OCI-M1 (cell line): ENCODE measurements around the gene TJP2.

ENCODE experiments used
- DNase-seq: peaks from one replicate; lab custom pipeline; 2025; lab: John Stamatoyannopoulos, UW

TJP2 gene

DNA sequence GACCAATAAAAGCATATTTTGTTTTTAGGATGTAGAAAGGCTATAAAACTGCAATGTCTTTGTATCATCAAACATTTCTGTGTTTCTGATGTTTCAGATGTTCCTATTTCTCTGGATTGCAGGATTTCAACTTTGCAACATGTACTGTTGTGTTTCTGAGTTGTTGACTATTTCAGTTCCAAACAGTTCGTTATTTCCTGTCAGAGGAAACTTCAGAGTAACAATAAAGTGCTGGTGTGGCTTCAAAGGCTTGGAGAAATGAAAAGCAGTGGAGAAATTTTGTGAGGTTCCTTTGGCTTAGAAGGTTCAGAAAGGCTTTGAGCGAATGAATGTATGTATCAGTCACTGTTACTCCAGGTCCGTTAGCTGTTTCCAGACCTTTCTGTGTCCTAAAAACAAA is 17.2 kb downstream of the TJP2 start:
- no peak for DNase-seq

DNA sequence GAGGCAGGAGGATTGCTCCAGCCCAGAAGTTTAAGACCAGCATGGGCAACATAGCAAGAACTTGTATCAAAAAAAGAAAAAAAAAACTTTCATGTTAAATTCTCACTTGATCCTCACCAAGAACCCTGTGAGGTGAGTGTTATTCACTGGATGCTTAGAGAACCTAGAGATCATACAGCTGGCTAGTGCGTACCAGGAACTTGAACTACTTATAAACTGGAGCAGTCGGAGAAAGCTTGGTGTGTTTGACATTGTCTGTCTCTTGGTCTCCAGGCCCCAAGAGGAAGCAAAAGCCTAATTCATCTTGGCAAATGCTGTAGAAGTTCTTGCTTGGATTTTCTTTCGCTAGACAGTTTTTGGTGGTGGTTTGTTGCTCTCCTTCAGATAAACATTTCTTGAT is 18.1 kb downstream of the TJP2 start:
- DNase-seq = no peak

DNA sequence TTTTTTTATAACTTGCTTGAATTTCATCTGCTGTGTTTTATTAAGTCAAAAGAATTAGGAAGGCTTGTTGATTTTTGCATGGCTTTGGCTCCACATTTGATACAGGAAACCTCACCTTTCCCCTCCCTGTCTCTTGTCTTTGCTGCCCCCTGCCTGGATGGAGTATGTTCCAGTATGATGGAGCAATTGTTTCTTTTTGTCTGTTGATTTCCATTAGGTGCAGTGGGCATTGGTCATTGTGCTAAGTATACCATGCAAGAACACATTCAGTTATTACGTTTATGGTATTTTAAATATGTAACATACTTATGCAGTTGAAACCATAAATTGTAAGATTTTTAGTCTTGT is 19.6 kb downstream of the TJP2 start:
- peak; percentile 57 for DNase-seq

DNA sequence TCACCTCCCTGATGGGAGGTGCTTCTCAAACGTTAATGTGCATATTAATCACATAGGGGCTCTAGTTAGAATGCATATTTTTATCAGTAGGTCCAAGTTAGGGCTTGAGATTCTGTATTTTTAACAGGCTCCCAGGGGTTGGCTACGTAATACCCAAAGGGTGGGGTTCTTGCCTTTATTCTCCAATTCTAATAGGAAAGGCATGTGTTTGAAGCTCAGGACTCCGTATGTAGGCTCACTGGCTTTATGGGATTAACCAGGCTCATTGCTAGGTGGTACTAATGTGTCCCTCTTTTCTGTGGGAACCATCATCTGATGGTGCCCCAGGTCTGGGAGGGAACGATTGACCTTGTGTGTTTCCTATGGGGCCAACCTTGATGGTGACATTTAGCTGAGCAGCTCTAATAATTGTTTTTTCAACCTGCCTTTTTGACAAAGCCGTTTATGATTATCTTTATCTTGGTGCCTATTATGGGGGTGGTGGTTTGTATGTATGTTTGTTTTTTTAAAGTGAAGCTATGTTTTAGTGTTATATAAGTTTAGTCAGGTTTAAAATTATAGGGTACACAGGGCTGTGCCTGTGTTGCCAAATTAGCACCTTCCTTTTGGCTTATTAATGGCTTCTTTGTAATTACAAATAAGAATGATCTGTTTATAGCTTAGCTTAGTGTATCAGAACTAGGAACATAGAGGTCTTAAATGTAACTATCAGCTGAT is 20.8 kb downstream of the TJP2 start:
- DNase-seq = no peak

DNA sequence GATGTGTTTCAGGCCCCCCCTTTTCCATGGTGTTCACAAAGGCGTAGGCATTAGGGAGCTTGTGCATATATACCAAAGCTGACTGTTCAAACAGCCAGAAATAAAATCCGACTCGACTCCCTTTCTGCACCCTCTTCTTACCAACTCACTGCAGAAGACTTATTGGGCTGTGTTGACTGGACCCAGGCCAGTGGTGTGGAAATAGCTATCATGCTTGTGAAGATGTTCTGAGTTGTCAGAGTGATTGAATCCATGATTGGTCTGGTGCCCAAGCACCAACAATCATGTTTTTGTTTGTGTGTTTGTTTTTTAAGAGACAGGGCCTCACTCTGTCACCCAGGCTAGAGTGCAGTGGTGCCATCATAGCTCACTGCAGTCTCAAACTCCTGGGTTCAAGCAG is 21.6 kb downstream of the TJP2 start:
- no peak for DNase-seq

DNA sequence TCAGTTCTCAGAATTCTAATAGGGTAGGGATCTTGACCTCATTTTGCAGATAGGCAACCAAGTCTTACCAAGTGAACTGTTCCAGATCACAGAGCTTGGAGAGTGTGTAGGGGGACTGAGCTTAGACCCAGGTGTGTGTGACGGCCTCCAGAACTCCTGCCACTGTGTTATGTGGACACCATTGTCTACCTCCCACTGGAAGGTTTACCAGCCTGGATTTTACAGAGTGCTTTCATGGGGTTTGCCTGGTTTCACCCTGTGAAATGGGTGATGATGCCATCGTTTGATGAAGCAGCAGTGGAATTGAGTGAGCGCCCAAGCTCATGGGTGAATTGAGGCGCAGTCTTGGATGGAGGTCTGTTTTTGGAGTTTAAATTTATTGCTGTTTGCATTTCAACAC is 23.6 kb downstream of the TJP2 start:
- DNase-seq = no peak

DNA sequence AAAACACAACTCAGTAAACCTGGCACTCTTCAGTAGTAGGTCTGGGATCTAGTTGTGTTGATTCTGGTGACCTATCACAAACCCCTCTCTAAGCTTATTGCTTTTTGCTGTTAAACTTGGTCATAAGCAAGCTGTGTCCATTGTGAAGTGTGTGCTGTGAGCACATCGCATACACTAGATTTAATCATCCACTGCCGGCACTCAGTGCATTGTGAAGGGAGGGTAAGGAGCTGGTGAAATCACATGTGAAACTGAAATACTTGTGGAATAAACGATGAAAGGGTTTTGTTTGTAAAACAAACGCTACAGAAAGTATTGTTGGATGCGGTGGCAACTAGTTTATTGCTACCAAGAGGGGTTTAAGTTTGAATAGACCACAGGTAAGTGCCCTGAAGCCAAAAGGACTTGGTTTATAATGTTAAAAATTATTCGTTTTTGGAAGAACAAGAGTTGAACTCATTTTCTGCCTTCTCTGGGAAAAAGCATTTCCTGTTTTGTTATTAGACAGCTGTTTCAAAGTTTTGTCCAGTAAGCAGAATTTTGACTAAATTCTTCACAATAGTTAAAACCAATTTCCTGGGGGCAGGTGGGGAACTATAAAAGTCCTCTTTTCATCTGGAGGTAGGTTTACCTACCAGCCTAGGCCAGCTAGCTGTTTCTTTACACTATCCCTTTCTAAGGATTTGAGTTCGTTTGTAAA is 24.6 kb downstream of the TJP2 start:
- no peak for DNase-seq

DNA sequence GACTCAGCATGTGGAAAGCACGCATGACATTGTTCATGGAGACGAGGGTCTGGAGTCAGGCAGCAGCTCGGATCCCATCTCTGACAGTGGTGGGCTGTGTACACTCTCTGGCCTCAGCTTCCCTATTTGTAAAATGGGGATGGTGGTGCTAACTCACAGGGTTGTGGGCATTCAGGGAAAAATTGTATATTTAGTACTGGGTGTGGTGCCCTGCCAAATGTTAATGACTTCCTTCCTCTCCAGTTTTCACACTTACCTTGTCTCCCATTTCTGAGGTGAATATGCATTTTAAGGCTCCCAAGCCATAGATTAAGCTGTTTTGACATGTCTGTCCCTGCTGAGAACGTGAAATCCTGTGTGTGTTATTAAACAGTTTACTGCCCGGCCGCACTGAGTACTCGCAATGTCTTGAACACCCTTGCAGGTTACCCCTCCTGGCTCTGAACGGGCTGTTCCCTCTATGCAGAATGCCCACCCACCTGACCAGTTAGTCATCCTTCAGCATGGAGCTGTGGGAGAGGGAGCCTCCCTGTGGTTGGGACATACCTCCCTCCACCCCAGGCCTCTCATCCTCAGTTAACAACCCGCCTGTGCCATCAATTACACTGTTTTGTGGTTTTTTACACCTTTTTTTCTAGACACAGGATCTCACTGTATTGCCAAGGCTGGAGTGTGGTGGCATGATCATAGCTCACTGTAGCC is 25.8 kb downstream of the TJP2 start:
- DNase-seq = no peak

DNA sequence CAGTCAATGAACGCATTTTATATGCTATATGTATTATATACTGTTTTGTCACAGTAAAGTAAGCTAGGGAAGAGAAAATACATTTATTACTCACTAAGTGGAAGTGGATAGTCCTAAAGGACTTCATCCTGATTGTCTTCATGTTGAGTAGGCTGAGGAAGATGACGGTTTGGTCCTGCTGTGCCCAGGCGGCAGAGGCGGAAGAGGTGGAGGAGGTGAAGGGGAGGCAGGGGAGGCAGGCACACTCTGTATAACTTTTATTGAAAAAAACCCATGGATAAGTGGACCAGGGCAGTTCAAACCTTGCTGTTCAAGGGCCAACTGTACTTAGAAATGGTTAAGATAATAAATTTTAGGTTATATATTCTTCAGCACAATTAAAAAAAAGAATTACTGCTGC is 28.5 kb downstream of the TJP2 start:
- no peak for DNase-seq

DNA sequence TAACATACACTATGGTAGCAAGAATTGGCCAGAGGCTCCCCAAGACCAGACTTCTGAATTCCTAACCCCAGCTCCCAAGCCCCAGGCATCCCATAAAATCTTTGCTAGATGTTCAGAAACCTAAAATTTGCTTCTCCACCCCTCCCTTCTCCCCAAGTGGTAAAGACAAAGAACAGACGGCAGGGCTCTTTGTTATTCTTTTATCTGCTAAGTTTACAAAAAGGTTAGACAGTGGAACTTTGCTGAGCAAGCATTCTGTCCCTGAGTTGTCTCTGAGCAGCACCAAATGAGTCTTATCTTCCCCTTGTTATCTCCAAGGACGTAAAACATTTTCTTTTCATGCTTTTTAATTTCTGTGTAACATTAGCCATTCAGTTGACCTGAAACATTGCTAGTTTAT is 30.2 kb downstream of the TJP2 start:
- DNase-seq = no peak

DNA sequence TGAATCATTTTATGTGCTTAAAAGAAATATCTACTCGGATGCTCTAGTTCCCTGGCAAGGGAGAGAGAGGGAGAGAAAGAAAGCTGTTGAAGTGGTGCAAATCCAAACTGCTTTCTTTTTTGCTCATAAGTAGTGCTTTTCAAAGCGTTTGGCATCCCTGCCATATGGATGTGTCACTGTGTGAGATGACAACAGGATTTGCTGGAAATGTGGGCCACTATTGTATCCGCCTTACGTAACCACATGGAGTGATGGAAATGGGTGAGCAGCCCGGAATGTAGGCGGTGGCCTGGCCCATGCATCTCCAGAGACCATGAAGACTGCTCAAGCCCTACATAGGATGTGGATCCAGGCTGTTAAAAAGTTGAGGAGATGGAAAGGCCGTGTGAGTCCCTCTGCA is 30.8 kb downstream of the TJP2 start:
- DNase-seq = no peak

DNA sequence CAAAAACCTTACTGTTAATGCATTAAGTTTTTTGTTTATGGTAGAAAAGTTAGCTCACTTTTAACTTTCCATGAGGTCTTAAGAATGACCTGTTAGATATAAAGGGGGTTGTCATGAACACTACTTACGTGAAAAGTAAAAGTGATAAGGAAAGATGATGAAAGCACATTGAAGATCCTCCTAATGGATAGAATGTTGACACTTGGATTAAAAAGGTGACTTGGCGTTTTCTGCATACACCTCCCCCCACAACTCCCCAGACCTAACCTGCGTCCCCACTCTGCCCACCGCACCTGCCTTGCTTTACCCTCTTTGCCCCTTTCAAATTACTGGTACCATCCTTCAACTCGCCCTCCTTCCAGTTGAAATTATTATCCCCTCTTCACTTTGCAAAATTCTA is 32.0 kb downstream of the TJP2 start:
- DNase-seq = no peak

DNA sequence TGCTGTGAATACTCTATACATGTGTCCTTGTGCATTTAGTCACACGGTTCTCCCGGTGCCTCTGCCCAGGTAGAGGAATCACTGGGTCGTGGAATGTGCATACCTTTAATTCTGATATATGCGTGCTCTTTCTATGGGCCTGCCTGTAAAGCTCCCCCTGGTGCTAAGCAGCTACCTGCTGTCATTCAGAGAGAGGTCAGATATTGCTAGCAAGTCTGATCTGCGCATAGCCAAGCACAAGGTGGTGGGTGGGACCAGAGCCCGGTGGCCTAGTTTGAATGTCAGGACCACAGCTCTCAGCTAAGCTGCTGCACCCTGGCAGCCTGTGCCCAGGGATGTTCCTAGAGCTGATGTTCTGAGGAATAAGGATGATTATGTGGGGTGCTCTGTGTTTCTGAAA is 33.4 kb downstream of the TJP2 start:
- no peak for DNase-seq

DNA sequence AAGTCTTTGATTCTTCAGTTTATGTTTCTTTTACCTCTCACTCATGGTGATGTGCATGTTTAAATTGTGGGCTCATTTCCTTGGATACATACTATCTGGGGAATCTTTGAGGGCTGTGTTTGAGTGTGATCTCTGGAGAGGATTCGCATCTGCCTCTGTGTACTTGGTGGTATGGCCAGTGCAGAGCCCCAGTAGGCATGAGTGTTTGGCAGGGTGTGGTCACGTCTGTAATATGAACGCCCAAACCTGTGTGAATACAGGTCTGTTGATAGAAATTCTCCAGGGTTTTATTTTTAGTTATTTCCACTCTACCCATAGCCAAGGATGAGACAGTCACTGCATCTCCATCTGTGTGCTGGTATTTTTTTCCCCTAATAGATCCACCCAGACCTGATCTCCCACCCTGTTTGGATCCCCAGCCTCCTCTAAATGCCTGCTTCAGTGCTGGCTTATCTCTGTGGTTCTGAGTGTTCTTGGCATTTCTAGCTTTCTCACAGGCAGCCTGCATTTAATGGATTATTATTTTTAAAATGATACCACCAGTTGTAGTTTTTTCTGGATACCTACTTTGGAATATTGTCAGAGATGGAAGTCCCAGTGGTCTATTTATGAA is 37.5 kb downstream of the TJP2 start:
- peak; percentile 52 for DNase-seq

DNA sequence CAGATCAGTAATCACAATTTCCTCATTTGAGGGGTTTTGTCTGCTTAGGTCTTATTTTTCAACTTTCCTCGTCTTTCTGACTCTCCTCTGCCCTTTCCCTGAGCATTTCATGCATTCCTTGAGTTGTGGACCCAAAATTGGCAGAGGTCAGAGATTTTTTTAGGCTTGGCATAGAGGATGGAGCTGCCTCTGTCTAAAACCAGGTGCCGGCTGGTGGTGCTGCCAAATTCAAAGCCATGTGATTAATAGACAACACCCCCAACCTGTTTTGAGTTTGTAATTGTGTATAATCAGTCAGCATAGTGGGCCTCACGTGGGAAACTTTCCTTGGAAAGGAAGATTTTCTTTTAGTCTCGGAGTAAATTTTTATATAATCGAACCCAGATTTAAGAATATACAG is 39.6 kb downstream of the TJP2 start:
- DNase-seq = no peak

DNA sequence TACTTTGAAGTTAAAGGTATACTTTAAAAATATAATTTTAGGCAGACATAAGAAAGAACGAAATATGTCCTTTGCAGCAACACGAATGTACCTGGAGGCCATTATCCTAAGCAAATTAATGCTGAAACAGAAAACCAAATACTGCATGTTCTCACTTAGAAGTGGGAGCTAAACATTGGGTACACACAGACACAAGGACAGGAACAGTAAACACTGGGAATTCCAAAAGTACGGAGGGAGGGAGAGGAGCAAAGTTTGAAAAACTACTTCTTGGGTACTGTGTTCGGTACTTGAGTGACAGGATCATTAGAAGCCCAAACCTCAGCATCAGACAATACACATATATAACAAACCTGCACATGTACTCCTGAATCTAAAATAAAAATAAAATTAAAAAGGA is 40.9 kb downstream of the TJP2 start:
- no peak for DNase-seq

DNA sequence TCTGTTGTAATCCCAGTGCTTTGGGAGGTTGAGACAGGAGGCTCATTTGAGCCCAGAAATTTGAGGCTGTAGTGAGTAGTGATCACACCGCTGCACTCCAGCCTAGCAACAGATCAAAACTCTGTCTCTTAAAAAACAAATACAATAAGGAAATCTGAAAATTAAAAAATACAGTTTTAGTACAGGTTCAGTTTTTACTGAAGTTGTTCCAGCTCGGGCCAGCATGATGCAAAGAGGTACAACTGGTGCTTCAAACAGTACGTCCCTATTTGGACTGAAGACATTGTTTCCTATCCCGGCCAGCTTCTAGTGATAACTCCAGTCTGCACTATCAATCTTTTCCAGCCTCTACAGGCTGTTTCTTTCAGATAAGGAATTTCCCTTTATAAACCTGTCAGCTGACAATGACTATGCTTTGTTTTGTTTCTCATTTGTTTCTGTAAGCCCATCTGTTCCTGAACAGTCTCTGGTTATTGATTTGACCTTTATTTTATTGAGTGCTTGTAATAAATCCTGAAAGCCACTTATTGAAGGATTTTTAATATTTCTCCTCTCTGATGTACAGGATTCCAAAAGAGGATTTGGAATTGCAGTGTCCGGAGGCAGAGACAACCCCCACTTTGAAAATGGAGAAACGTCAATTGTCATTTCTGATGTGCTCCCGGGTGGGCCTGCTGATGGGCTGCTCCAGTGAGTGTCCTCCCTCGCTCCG is 41.9 kb downstream of the TJP2 start:
- DNase-seq = peak; percentile 97

DNA sequence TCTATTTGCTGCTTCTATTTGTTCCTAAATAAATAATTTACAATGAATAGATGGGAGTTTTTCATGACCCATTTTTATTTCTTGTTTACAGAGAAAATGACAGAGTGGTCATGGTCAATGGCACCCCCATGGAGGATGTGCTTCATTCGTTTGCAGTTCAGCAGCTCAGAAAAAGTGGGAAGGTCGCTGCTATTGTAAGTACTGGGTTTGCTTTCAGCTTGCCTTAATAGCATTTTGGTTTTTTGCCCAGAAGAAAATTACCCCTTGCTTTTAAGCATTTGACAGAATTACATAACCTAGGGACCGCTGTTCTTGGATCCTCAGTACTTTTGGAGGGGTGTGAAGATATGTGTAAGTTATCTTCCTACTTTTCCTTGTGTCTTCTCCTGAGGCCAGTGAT is 44.1 kb downstream of the TJP2 start:
- no peak for DNase-seq

DNA sequence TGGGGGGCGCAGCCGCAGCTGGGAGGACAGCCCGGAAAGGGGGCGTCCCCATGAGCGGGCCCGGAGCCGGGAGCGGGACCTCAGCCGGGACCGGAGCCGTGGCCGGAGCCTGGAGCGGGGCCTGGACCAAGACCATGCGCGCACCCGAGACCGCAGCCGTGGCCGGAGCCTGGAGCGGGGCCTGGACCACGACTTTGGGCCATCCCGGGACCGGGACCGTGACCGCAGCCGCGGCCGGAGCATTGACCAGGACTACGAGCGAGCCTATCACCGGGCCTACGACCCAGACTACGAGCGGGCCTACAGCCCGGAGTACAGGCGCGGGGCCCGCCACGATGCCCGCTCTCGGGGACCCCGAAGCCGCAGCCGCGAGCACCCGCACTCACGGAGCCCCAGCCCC is 47.0 kb downstream of the TJP2 start:
- DNase-seq = no peak

DNA sequence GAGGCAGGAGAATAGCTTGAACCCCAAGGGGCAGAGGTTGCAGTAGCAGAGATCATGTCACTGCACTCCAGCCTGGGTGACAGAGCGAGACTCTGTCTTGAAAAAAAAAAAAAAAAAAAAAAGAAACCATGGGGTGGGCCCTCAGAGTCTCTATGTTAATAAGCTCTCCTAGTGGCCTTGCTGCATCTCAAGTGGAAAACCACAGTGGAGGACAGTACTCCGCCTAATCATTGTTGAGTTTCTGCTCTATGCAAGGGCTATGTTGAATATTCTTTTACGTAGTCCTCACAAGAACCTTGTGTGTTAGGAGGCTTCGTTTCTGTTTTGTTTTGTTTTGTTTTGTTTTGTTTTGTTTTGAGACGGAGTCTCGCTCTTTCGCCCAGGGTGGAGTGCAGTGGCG is 48.9 kb downstream of the TJP2 start:
- no peak for DNase-seq

DNA sequence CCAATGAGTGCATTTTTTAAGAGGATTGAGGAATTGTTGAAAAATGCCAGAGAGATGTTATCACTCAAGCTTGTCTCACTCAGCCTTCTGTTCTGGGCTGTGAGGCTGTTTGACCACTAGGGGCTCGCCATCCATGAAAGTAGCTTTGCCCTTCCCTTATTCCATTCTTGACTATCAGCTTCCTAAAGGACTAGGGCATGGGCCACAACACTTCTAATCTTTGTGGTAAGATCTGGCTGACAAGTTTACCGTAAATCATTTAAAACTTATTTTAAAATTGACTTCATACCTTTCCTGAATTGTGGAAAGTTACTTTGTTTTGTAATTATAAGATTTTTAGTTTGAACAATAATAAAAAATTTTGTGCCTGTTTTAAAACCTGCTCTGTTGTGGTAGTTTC is 49.5 kb downstream of the TJP2 start:
- peak; percentile 87 for DNase-seq

DNA sequence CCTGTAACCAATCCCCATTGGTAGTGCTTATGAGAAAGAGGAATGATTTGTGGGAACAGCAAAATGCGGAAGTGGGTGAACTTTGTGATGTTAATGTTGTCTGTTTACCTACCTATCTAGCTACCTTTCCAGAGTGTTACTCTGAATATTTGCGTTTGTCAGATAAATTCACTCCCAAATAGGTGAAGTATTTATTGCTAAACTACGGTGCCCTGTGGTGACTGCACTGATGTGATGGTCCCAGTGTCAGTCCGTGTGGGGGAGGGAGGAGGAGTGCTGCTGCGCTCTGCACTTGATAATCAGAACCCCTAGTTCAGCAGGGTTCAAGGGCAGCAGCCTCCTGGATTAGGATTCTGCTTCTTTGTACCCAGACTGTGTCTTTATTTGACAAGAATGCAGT is 55.3 kb downstream of the TJP2 start:
- no peak for DNase-seq
